GM19193 (cell line): ENCODE data around the gene RHPN2.

Experiments
- POLR2A ChIP-seq: IDR thresholded peaks from 4 replicates; pipeline ENCODE4 v1.6.1; 2011; ENCODE audit not compliant: insufficient read depth, insufficient read length; ENCODE audit errors: extremely low read depth

RHPN2 gene

GRCh38 chr19:32988724-32989123 lies 76.0 kb downstream of the RHPN2 start:
- TF ChIP-seq POLR2A = no peak

- no peak for TF ChIP-seq POLR2A
Measured at GRCh38 chr19:32977280-32977679, 87.4 kb downstream of the RHPN2 start.

- TF ChIP-seq POLR2A = no peak
Measured at GRCh38 chr19:32976223-32976805, 88.4 kb downstream of the RHPN2 start.

GRCh38 chr19:32971715-32972540 lies 92.8 kb downstream of the RHPN2 start, which contains the start of the genes CEP89 and FAAP24:
Gene CEP89, minus strand, starts transcription at chr19:32971958. Its CDS starts 84 bp downstream, at chr19:32971874.
Gene FAAP24, plus strand, starts transcription at chr19:32972242. Its CDS starts 955 bp downstream, at chr19:32973197.
- TF ChIP-seq POLR2A = peak; percentile 85

- no peak for TF ChIP-seq POLR2A
Measured at GRCh38 chr19:32971012-32971595, 93.6 kb downstream of the RHPN2 start.

- TF ChIP-seq POLR2A = no peak
Measured at GRCh38 chr19:32969549-32969948, 95.1 kb downstream of the RHPN2 start.

GRCh38 chr19:32966750-32967149 lies 97.9 kb downstream of the RHPN2 start:
- TF ChIP-seq POLR2A = no peak

- TF ChIP-seq POLR2A = no peak
Measured at GRCh38 chr19:32945260-32945659, 119.4 kb downstream of the RHPN2 start.

GRCh38 chr19:32936065-32936464 lies 128.6 kb downstream of the RHPN2 start:
- TF ChIP-seq POLR2A = no peak

GRCh38 chr19:32935629-32936028 lies 129.1 kb downstream of the RHPN2 start:
- no peak for TF ChIP-seq POLR2A

- no peak for TF ChIP-seq POLR2A
Measured at GRCh38 chr19:32933571-32933970, 131.1 kb downstream of the RHPN2 start.

- no peak for TF ChIP-seq POLR2A
Measured at GRCh38 chr19:32930567-32930966, 134.1 kb downstream of the RHPN2 start.

- no peak for TF ChIP-seq POLR2A
Measured at GRCh38 chr19:32928806-32929205, 135.9 kb downstream of the RHPN2 start.
